DND-41 (cell line): ENCODE data around the gene SLC15A1.

Experiments
- ATAC-seq: fragments of 200-7000 bp; cut with Tn5 transposase; 3 replicates; pipeline ENCODE4 v1.9.1; 2021; ENCODE audit warnings: low read depth; ENCODE audit not compliant: insufficient read depth
- DNase-seq: peaks from one replicate; pipeline ENCODE4 v3.0.0-alpha.2; 2020
- H2AFZ ChIP-seq: 2 replicates; pipeline ENCODE4 v1.6.0; 2012; ENCODE audit warnings: low read depth, low read length
- H3K27ac ChIP-seq: 2 replicates; pipeline ENCODE4 v1.5.1; 2012; ENCODE audit warnings: low read length, inconsistent platforms
- H3K27me3 ChIP-seq: fragments of 200-600 bp; sonication (generic); 2 replicates; pipeline ENCODE4 v1.6.0; 2012; ENCODE audit warnings: low read length, mild to moderate bottlenecking, inconsistent platforms; ENCODE audit not compliant: insufficient read depth, poor library complexity
- H3K36me3 ChIP-seq: 2 replicates; pipeline ENCODE4 v1.5.1; 2012; ENCODE audit warnings: low read length, inconsistent platforms; ENCODE audit not compliant: insufficient read depth
- H3K4me1 ChIP-seq: 2 replicates; pipeline ENCODE4 v1.5.1; 2012; ENCODE audit warnings: mild to moderate bottlenecking, low read length; ENCODE audit not compliant: insufficient read depth
- H3K4me2 ChIP-seq: 2 replicates; pipeline ENCODE4 v1.6.0; 2012; ENCODE audit warnings: mild to moderate bottlenecking, moderate library complexity, low read length, inconsistent platforms; ENCODE audit not compliant: insufficient read depth
- H3K4me3 ChIP-seq, 2 experiments: fragments of 200-600 bp in 1 of 2; shearing (Covaris generic) in 1 of 2; 2 replicates each; pipeline ENCODE4 v1.5.1; 2012 to 2016; ENCODE audit warnings: inconsistent platforms in 2 of 2, low read length in 2 of 2, mild to moderate bottlenecking in 2 of 2, low read depth in 1 of 2, moderate library complexity in 1 of 2
- H3K79me2 ChIP-seq: 2 replicates; pipeline ENCODE4 v1.6.0; 2012; ENCODE audit warnings: low read length, inconsistent platforms; ENCODE audit not compliant: insufficient read depth
- H3K9ac ChIP-seq: 2 replicates; pipeline ENCODE4 v1.6.0; 2012; ENCODE audit warnings: low read depth, mild to moderate bottlenecking, inconsistent platforms, low read length, moderate library complexity
- H3K9me3 ChIP-seq: 2 replicates; pipeline ENCODE4 v1.5.1; 2012; ENCODE audit warnings: low read length, moderate library complexity, mild to moderate bottlenecking, inconsistent platforms; ENCODE audit not compliant: insufficient read depth, severe bottlenecking
- H4K20me1 ChIP-seq: 2 replicates; pipeline ENCODE4 v1.6.0; 2012; ENCODE audit warnings: low read length; ENCODE audit not compliant: insufficient read depth
- EZH2 ChIP-seq: IDR thresholded peaks from 3 replicates; pipeline ENCODE4 v1.6.1; 2012; ENCODE audit warnings: borderline replicate concordance, low read depth, mild to moderate bottlenecking, moderate library complexity, low read length, inconsistent platforms; ENCODE audit not compliant: severe bottlenecking
- TF ChIP-seq, protein P1 (sequence below): IDR thresholded peaks from 2 replicates; pipeline ENCODE4 v1.5.1; 2012; ENCODE audit warnings: borderline replicate concordance, low read length, moderate library complexity, mild to moderate bottlenecking; ENCODE audit not compliant: poor library complexity, severe bottlenecking; ENCODE audit errors: extremely low read depth

The SLC15A1 gene

DNA sequence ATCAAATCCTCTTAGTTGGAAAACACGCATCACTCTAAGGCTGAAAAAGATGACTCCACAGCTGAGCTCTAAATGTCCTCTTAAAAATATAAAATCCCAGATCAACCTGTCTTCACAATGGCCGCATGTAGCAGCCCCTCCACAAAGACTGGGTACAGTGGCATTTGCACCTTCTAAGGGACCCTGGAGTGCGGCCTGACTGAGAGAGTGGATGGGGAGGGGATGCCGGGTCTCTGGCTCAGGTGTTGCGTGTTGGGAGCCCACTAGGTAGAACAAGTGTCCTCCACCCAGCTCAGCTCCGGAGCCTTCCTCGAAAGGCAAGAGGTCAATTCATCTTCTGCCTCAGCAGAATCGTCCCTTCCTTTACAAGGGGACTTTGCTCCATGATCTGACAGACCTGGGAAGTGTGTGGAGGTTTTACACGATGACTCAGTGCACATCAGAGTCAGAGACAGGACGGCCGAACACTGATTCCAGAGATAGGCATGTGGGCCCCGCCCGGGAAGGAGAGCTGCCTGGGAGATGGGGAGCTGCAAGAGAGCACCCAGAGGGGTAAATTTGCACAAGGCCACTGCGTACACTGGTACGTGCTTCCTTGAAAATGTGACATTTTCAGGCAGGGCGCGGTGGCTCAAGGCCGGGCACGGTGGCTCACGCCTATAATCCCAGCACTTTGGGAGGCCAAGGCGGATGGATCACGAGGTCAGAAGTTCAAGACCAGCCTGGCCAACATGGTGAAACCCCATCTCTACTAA lies 23.5 kb upstream of the SLC15A1 start:
- Histone ChIP-seq H3K4me1 (no peaks in the 10 kb centered on the region), H3K9me3 (no peaks in the 10 kb centered on the region), H3K9ac (no peak overlapping the region), H3K4me2 (no peak overlapping the region), H3K4me3 (no peak overlapping the region), H3K79me2 (no peaks in the 10 kb centered on the region), H3K27ac (no peak overlapping the region), H2AFZ (no peak overlapping the region), H3K27me3 (no peaks in the 10 kb centered on the region), H4K20me1 (no peaks in the 10 kb centered on the region), H3K36me3 (no peaks in the 10 kb centered on the region)
- DNase-seq (no peak), ATAC-seq (no peak)
- TF ChIP-seq, protein P1, sequence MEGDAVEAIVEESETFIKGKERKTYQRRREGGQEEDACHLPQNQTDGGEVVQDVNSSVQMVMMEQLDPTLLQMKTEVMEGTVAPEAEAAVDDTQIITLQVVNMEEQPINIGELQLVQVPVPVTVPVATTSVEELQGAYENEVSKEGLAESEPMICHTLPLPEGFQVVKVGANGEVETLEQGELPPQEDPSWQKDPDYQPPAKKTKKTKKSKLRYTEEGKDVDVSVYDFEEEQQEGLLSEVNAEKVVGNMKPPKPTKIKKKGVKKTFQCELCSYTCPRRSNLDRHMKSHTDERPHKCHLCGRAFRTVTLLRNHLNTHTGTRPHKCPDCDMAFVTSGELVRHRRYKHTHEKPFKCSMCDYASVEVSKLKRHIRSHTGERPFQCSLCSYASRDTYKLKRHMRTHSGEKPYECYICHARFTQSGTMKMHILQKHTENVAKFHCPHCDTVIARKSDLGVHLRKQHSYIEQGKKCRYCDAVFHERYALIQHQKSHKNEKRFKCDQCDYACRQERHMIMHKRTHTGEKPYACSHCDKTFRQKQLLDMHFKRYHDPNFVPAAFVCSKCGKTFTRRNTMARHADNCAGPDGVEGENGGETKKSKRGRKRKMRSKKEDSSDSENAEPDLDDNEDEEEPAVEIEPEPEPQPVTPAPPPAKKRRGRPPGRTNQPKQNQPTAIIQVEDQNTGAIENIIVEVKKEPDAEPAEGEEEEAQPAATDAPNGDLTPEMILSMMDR = no peak
- TF ChIP-seq EZH2 = no peak

DNA sequence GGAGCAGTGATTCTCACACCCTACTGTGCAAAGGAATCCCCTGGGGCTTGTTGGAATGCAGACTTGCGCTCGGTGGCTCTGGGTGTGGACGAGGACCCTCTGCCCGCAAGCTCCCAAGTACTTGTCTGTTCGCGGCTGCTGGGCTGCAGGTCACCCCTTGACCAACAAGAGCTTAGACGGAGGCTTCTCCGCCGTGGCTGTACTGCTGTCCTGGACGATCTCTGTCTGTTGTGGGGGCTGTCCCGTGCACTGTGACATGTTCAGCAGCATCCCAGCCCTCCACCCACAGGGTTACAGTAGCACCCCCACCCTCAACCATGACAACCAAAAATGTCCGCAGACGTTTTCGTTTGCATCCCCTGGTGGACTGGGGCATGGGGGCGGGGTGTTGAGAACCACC lies 22.9 kb upstream of the SLC15A1 start:
- Histone ChIP-seq H3K9me3 (no peaks in the 10 kb centered on the region), H2AFZ (no peak overlapping the region), H3K9ac (no peak overlapping the region), H3K79me2 (no peaks in the 10 kb centered on the region), H4K20me1 (no peaks in the 10 kb centered on the region), H3K27ac (no peak overlapping the region), H3K4me1 (no peaks in the 10 kb centered on the region), H3K4me2 (no peak overlapping the region), H3K36me3 (no peaks in the 10 kb centered on the region), H3K27me3 (no peaks in the 10 kb centered on the region), H3K4me3 (no peak overlapping the region)
- DNase-seq = no peak
- no peak for TF ChIP-seq EZH2
- TF ChIP-seq, protein P1 = no peak
- ATAC-seq = no peak

DNA sequence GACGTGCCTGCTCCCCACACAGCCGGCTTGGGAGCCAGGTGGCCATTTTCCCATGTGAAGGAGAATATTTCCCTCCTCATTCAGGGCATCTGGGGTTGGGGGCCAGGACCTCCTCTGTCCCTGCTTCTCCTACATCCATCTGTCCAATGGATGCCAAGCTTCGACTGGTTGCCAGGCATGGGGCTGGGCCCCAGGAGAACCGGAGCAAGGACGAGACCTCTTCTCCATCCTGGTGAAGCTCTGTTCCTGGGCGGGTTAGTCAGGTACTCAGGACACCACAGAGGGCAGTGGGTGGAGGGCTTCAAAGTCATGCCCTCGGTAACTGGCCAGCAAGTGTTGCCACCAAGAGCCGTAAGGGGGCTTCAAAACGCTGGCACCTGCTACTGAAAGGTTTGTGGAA lies 22.3 kb upstream of the SLC15A1 start:
- no peaks in the 10 kb centered on the region for H3K4me1 ChIP-seq
- H3K4me2 ChIP-seq = no peak overlapping the region
- no peak for TF ChIP-seq EZH2
- TF ChIP-seq, protein P1 = no peak

DNA sequence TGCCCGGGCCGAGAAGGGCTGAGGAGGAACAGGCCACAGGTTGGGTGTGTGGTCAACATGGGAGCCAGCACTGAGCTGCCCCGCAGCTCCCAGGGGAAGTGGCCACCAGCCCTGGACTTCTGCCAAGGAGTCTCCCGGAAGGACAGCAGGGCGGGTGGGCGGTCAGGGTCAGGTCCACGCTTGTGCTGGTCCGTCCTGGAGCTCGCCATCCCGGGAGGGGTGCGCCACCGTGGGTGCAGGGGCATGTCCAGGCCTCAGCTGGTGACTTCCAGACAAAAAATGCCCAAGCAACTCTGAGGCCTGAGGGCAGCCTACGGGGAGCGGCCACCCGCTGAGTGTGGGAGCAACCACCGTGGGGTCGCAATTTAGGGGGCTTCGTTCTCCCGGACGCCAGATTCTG lies 21.4 kb upstream of the SLC15A1 start:
- TF ChIP-seq, protein P1 = no peak
- no peak for TF ChIP-seq EZH2
- H3K27me3 ChIP-seq = no peaks in the 10 kb centered on the region
- ATAC-seq (no peak), DNase-seq (no peak)
- H3K27ac ChIP-seq = no peak overlapping the region
- no peaks in the 10 kb centered on the region for H4K20me1 ChIP-seq
- H3K9ac ChIP-seq = no peak overlapping the region
- no peaks in the 10 kb centered on the region for H3K4me1 ChIP-seq
- H3K36me3 ChIP-seq = no peaks in the 10 kb centered on the region
- H3K79me2 ChIP-seq = no peaks in the 10 kb centered on the region
- no peaks in the 10 kb centered on the region for H3K9me3 ChIP-seq
- no peak overlapping the region for H3K4me3 ChIP-seq
- H3K4me2 ChIP-seq = no peak overlapping the region
- no peak overlapping the region for H2AFZ ChIP-seq

More for the DNA sequence above, 22.3 kb upstream of the SLC15A1 start:
- no peak for DNase-seq
- no peaks in the 10 kb centered on the region for H3K9me3 ChIP-seq
- ATAC-seq = no peak
- no peak overlapping the region for H3K9ac ChIP-seq
- no peak overlapping the region for H3K27ac ChIP-seq
- H4K20me1 ChIP-seq = no peaks in the 10 kb centered on the region
- H3K79me2 ChIP-seq = no peaks in the 10 kb centered on the region
- no peak overlapping the region for H3K4me3 ChIP-seq
- H2AFZ ChIP-seq = no peak overlapping the region
- H3K36me3 ChIP-seq = no peaks in the 10 kb centered on the region
- H3K27me3 ChIP-seq = no peaks in the 10 kb centered on the region
